Gastroesophageal sphincter (tissue), 3 donors: ENCODE measurements around the gene ZHX3.

Experiments
- EP300 ChIP-seq: sonication (generic); formaldehyde crosslinking; IDR thresholded peaks from one replicate; pipeline ENCODE4 v1.6.1; 2017; ENCODE audit warnings: antibody characterized with exemption, mild to moderate bottlenecking
- POLR2A ChIP-seq, 2 donors: fragments of 450-650 bp; IDR thresholded peaks; one replicate each; pipeline ENCODE4 v1.6.1; 2017; ENCODE audit warnings: antibody characterized with exemption in 2 of 2, mild to moderate bottlenecking in 2 of 2, moderate library complexity in 1 of 2
- POLR2AphosphoS5 ChIP-seq: sonication (generic); formaldehyde crosslinking; IDR thresholded peaks from one replicate; pipeline ENCODE4 v1.6.1; 2017; ENCODE audit warnings: antibody characterized with exemption
- TF ChIP-seq, protein P1 (sequence below), 4 experiments: fragments of 200-600 bp in 2 of 4; fragments of 450-650 bp in 2 of 4; sonication (generic) in 1 of 4; IDR thresholded peaks; one replicate each; pipeline ENCODE4 v1.5.1; 2017 to 2019; ENCODE audit warnings: antibody characterized with exemption in 4 of 4, mild to moderate bottlenecking in 2 of 4, moderate library complexity in 2 of 4

DNA sequence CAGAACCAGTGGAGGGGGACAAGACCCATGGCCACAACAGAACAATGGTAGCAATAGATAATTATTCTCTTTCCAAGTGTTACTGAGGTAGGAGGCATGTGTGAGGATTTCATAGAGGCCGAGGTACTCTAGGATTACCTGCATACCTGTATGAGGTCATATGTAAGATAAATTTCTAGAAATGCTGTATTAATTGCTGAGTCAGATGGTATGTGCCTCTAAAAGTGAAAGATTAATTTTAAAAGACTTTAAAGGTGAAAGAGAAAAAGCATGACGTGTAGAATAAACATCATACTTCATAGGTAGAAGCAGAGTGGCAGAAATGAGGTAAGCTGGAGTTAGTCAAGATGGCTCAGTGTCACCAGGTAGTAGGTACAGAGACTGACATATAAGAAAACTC, 51.6 kb downstream of the ZHX3 start:
- TF ChIP-seq POLR2A (IDR thresholded peaks at IDR 0.05): no peak
- TF ChIP-seq, protein P1, sequence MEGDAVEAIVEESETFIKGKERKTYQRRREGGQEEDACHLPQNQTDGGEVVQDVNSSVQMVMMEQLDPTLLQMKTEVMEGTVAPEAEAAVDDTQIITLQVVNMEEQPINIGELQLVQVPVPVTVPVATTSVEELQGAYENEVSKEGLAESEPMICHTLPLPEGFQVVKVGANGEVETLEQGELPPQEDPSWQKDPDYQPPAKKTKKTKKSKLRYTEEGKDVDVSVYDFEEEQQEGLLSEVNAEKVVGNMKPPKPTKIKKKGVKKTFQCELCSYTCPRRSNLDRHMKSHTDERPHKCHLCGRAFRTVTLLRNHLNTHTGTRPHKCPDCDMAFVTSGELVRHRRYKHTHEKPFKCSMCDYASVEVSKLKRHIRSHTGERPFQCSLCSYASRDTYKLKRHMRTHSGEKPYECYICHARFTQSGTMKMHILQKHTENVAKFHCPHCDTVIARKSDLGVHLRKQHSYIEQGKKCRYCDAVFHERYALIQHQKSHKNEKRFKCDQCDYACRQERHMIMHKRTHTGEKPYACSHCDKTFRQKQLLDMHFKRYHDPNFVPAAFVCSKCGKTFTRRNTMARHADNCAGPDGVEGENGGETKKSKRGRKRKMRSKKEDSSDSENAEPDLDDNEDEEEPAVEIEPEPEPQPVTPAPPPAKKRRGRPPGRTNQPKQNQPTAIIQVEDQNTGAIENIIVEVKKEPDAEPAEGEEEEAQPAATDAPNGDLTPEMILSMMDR (IDR thresholded peaks at IDR 0.05): no peak
- no peak for TF ChIP-seq POLR2AphosphoS5
- TF ChIP-seq EP300: no peak
